Activated CD8-positive, alpha-beta memory T cell treated with anti-CD3 and anti-CD28 coated beads, Interleukin-2, amount 50 U/mL, for 1 hour (primary cell): Measurements from ENCODE around the gene LHFPL2.
"Not testable (repeated sequence)": the region's sequence is repeated elsewhere in the genome, so short reads cannot be mapped to it uniquely, and the experiment has no call there.

Source experiments
- DNase-seq: peaks from one replicate; pipeline ENCODE4 v3.0.0-alpha.2; 2020; ENCODE audit errors: extremely low read depth

The LHFPL2 gene

DNA sequence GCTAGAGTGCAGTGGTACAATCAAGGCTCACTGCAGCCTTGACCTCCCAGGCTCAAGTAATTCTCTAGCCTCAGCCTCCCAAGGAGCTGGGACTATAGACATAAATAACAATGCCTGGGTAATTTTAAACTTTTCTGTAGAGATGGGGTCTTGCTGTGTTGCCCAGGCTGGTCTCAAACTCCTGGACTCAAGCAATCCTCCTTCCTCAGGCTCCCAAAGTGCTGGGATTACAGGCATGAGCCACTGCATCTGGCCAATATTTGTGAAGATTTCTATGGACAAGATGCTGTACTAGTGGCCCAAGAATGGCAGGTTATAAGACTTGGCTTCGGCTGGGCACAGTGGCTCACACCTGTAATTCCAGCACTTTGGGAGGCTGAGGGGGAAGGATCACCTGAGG is 18.4 kb upstream of the LHFPL2 start:
- not testable (repeated sequence) for DNase-seq

- DNase-seq, result no peak
Measured at GRCh38 chr5:78666041-78666444, 17.5 kb upstream of the LHFPL2 start.

- no peak for DNase-seq
Measured at GRCh38 chr5:78665534-78665933, 17.0 kb upstream of the LHFPL2 start.

DNA sequence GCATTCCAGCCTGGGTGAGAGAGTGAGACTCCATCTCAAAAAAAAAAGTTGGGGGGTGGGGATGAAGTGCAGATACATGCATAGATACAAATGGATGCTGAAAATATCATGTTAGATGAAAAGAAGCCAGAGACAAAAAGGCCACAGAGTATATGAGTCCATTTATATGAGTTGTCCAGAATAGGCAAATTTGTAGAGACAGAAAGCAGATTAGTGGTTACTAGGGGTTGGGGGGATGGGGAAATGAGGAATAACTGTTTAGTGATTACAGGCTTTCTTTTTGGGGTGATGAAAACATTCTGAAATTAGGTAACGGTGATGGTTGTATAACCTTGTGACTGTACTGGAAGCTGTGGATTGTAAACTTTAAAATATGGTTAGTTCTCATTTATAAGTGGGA is 13.8 kb upstream of the LHFPL2 start:
- DNase-seq, result no peak

DNA sequence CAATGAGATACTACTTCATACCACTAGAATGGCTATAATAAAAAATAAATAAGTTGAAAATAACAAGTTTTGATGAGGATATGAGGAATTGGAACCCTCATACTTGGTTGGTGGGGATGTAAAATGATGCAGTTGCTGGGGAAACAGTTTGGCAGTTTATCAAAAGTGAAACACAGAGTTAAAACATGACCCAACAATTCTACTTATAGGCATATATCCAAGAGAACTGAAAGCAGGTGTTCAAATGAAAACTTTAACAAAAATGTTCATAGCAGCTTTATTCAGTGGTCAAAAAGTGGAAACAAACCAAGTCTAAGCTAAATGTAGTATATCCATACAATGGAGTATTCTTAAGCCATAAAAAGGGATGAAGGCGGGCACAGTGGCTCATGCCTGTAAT is 13.1 kb upstream of the LHFPL2 start:
- no peak for DNase-seq

DNA sequence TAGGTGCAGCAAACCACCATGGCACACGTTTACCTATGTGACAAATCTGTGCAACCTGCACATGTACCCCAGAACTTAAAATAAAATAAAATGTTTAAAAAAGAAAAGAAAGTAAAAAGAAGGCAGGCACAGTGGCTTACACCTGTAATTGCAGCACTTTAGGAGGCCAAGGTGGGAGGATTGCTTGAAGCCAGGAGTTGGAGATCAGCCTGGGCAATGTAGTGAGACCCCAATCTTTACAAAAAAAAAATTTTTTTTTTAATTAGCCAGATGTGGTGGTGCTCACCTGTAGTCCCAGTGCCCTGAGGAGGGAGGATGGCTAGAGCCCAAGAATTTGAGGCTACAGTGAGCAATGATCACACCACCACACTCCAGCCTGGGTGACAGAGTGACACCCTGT is 12.5 kb upstream of the LHFPL2 start:
- no peak for DNase-seq

DNA sequence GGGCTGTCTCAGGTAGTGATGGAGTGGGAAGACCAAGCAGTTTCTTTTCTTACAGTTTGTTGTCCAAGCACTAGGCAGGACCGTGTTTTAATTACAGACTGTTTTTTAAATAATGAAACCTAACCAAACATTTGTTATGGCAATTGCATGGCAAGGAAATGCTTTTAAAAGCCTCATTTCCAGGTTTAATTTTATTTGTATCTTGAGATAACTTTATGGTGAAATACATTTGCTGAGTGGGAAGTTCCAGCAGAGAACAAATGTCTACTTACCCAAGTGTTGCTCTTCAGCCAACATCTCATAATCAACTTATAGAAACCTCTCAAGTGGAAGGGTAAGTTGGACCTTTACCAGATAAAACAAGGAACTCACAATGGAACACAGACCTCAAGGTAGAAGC is 11.8 kb upstream of the LHFPL2 start:
- DNase-seq, result no peak

DNA sequence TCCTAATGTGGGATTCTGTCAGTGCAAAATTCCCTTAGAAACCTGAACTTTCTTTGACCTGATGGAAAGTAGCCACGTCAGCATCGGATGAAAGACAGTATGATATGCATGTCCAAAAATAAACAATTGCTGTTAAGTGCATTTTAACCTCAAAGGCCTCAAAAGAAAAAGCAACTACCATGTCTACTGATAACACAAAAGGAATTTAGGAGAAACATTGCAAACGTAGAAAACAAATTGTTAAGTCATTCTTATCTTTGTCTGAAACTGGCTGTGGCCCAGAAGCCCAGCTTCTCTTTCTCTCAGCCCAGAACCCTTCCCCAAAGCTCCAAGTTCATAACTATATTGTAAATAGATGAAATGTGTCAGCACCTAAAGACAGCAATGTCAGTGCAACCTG is 11.1 kb upstream of the LHFPL2 start:
- no peak for DNase-seq

- DNase-seq, result no peak
Measured at GRCh38 chr5:78659114-78659513, 10.5 kb upstream of the LHFPL2 start.

DNA sequence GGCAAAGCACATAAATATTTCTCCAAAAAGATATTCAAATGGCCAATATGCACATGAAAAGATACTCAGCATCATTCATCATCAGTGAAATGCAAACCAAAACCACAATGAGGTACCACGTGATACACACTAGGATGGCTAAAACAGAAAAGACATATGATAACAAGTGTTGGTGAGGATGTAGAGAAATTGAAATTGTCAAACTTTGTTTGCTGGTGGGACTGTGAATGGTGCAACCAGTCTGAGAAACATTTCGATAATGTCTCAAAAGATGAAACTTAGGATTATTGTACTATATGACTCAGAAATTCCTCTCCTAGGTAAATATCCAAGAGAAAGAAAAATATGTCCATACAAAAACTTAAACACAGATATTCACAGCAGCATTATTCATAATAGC is 8.6 kb upstream of the LHFPL2 start:
- DNase-seq, result no peak

- no peak for DNase-seq
Measured at GRCh38 chr5:78655746-78656290, 7.2 kb upstream of the LHFPL2 start.

DNA sequence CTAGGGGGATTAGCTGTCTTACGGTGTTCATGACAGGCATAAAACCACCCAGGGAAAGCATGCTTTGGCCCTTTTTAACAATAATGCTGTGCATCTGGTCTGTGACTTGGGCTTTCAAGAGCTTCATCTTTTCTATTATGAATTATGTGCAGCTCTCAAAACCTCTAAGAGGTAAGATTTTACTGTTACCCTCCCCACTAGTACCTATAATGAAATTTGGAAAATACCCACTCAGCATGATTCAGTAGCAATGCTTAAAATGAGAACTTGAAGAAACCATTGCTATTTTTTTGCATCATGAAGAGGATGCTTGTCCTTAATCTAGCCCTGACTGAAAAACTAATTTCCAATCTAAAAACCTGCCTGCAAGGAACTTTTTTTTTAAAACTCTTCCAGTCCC is 5.8 kb upstream of the LHFPL2 start:
- no peak for DNase-seq

- no peak for DNase-seq
Measured at GRCh38 chr5:78653681-78654366, 5.3 kb upstream of the LHFPL2 start.

DNA sequence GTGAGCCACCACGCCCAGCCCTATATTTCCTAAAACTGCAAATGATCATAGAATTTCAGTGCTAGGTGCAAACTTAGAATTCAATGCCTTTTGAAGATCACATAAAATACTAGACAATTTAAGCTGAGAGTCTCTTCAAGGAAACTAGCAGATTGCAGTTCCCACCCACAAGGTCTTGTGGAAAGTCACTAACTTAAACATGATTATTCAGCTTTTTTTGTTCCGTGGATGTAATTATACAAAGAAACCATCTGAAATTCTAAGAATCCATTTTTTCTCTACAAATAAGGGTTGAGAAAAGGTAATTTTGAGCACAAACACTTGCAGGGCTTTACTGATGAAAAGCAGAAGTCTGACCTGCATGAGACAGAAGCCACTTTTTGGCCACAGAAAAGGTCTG is 4.5 kb upstream of the LHFPL2 start:
- no peak for DNase-seq

GRCh38 chr5:78651468-78651867 is 2.9 kb upstream of the LHFPL2 start:
- DNase-seq, result no peak

- no peak for DNase-seq
Measured at GRCh38 chr5:78650531-78650930, 2.0 kb upstream of the LHFPL2 start.

- DNase-seq, result no peak
Measured at GRCh38 chr5:78649861-78650496, 1.4 kb upstream of the LHFPL2 start.

DNA sequence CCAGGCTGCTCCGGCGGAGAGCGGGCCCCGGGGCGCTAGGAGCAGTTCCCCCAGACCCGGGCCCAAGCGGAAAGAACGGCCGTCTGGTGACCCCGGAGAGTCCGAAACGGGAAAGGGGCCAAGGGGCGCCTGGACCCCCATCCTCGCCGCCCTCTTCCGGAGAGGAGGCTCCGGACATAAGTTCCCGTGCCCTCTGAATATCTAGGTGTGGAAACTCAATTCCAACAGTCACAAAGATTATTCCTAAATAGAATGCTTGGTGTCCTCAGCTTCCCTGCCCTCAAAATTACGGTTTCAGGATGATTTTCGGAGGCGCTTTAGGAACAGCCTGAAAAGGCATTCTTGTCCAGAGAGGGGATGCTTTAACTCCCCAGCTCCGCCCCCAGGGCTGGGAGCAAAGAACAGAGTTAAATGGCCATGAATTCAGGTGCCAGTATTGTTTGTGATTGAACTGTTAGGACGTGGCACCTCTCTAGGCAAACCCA is 681 bp upstream of the LHFPL2 start:
- no peak for DNase-seq

GRCh38 chr5:78647838-78648358 is 674 bp downstream of the LHFPL2 start:
- DNase-seq, result no peak

- no peak for DNase-seq
Measured at GRCh38 chr5:78647351-78647818, 1.2 kb downstream of the LHFPL2 start.

GRCh38 chr5:78644741-78645300 is 3.8 kb downstream of the LHFPL2 start:
- DNase-seq, result no peak

GRCh38 chr5:78644129-78644528 is 4.4 kb downstream of the LHFPL2 start:
- no peak for DNase-seq

- no peak for DNase-seq
Measured at GRCh38 chr5:78642701-78643100, 5.9 kb downstream of the LHFPL2 start.
